Endothelial cell of umbilical vein (primary cell): Measurements from ENCODE around the gene KLHL9.
"Not testable (repeated sequence)": the region's sequence is repeated elsewhere in the genome, so short reads cannot be mapped to it uniquely, and the experiment has no call there.

ENCODE experiments used
- CTCF ChIP-seq, 2 donors: IDR thresholded peaks; 1 replicate in 1 of 2; 2 replicates in 1 of 2; pipeline ENCODE4 v1.5.1; 2011; ENCODE audit warnings: low read length in 2 of 2, mild to moderate bottlenecking in 2 of 2, moderate library complexity in 2 of 2, control low read depth in 1 of 2, inconsistent platforms in 1 of 2, low read depth in 1 of 2; ENCODE audit not compliant: insufficient read depth in 1 of 2; ENCODE audit errors: extremely low read depth in 1 of 2
- EZH2 ChIP-seq: IDR thresholded peaks from 2 replicates; pipeline ENCODE4 v1.6.1; 2012; ENCODE audit warnings: borderline replicate concordance, low read depth, mild to moderate bottlenecking, moderate library complexity, low read length, inconsistent platforms; ENCODE audit not compliant: severe bottlenecking
- FOS ChIP-seq: IDR thresholded peaks from 2 replicates; pipeline ENCODE4 v1.6.1; 2011; ENCODE audit warnings: mild to moderate bottlenecking, low read length, moderate library complexity, borderline replicate concordance; ENCODE audit not compliant: insufficient read depth
- JUN ChIP-seq: IDR thresholded peaks from 2 replicates; pipeline ENCODE4 v1.6.1; 2011; ENCODE audit warnings: borderline replicate concordance, low read depth; ENCODE audit not compliant: insufficient read length, insufficient read depth
- MYC ChIP-seq: IDR thresholded peaks from one replicate; pipeline ENCODE4 v1.6.1; 2011; ENCODE audit warnings: mild to moderate bottlenecking, low read depth, low read length
- POLR2A ChIP-seq: IDR thresholded peaks from 2 replicates; pipeline ENCODE4 v1.6.1; 2012; ENCODE audit warnings: low read depth, mild to moderate bottlenecking, control low read depth, low read length
- POLR2AphosphoS5 ChIP-seq: IDR thresholded peaks from 2 replicates; pipeline ENCODE4 v1.6.1; 2012; ENCODE audit warnings: low read depth, mild to moderate bottlenecking, control low read depth, low read length, moderate library complexity; ENCODE audit not compliant: insufficient read depth
- TF ChIP-seq, protein P1 (sequence below): IDR thresholded peaks from 2 replicates; pipeline ENCODE4 v1.6.1; 2011; ENCODE audit not compliant: insufficient read depth, insufficient read length

DNA sequence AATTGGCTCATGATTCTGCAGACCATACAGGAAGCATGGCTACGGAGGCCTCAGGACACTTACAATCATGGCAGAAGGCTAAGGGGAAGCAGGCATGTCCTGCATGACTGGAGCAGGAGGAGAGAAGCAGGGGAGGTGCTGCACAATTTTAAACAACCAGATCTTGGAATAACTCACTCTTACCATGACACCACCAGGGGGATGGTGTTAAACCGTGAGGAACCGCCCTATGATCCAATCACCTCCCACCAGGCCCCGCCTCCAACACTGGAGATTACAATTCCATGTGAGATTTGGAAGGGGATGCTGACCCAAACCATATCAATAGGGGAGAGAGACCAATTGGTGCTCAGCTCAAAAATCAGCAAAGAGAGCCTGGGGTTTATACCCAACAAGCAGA is 36.3 kb upstream of the KLHL9 start:
- not testable (repeated sequence) for TF ChIP-seq POLR2A; CTCF (IDR thresholded peaks at IDR 0.05; ENCODE audit: extremely low read depth in 1 of 2, insufficient read depth in 1 of 2, low read depth in 1 of 2, low read length in 2 of 2); POLR2AphosphoS5; EZH2; MYC; FOS; JUN
- TF ChIP-seq, protein P1, sequence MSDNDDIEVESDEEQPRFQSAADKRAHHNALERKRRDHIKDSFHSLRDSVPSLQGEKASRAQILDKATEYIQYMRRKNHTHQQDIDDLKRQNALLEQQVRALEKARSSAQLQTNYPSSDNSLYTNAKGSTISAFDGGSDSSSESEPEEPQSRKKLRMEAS = not testable (repeated sequence)
